CD8-positive, alpha-beta memory T cell (primary cell): Measurements from ENCODE around the gene YJEFN3. TPM values are rescaled to one million over a fixed set of nuclear protein-coding genes. Genes with fewer than 3 reads are reported as not detected.

Experiments
- CTCF ChIA-PET: fragments of 350-600 bp; sonication (Branson Sonifier 250); formaldehyde crosslinking; loops from one replicate; lab custom pipeline; 2021; ENCODE audit warnings: antibody characterized with exemption; lab: Charles Lee
- POLR2A ChIA-PET: fragments of 350-600 bp; sonication (Branson Sonifier 250); formaldehyde crosslinking; loops from one replicate; lab custom pipeline; 2021; ENCODE audit warnings: antibody characterized with exemption; lab: Charles Lee
- DNase-seq, 5 donors: peaks; one replicate each; pipeline versions ENCODE4 v3.0.0 to v3.0.0-alpha.2; 2020 to 2022; ENCODE audit warnings: mixed read lengths in 1 of 5
- H3K27ac ChIP-seq: one replicate; pipeline ENCODE4 v1.7.0; 2013; ENCODE audit warnings: low read depth, mild to moderate bottlenecking, low read length, moderate library complexity
- H3K27me3 ChIP-seq: 2 replicates; pipeline ENCODE4 v1.7.0; 2013; ENCODE audit warnings: low read length, mild to moderate bottlenecking; ENCODE audit not compliant: insufficient read depth, poor library complexity, severe bottlenecking
- H3K36me3 ChIP-seq: 2 replicates; pipeline ENCODE4 v1.7.0; 2013; ENCODE audit warnings: mild to moderate bottlenecking, low read length, moderate library complexity; ENCODE audit not compliant: insufficient read depth
- H3K4me1 ChIP-seq: 2 replicates; pipeline ENCODE4 v1.7.0; 2013; ENCODE audit warnings: mild to moderate bottlenecking, low read length, moderate library complexity; ENCODE audit not compliant: insufficient read depth
- H3K4me3 ChIP-seq: 2 replicates; pipeline ENCODE4 v1.7.0; 2013; ENCODE audit warnings: mild to moderate bottlenecking, low read length
- H3K9me3 ChIP-seq: 2 replicates; pipeline ENCODE4 v1.7.0; 2013; ENCODE audit warnings: mild to moderate bottlenecking, low read length
- H3K27ac Mint-ChIP-seq, 8 donors: one replicate each; pipeline ENCODE4 v1.8.0; 2020 to 2021; ENCODE audit warnings: mixed read lengths in 8 of 8, mild to moderate bottlenecking in 6 of 8, inconsistent platforms in 3 of 8, moderate library complexity in 3 of 8
- H3K27me3 Mint-ChIP-seq, 2 donors: one replicate each; pipeline ENCODE4 v1.8.0; 2020 to 2021; ENCODE audit warnings: mixed read lengths in 2 of 2, mild to moderate bottlenecking in 1 of 2, moderate library complexity in 1 of 2
- H3K36me3 Mint-ChIP-seq, 3 donors: one replicate each; pipeline ENCODE4 v1.8.0; 2020 to 2021; ENCODE audit warnings: mixed read lengths in 3 of 3, inconsistent platforms in 1 of 3, mild to moderate bottlenecking in 1 of 3
- H3K4me1 Mint-ChIP-seq, 3 donors: one replicate each; pipeline ENCODE4 v1.8.0; 2020 to 2021; ENCODE audit warnings: mixed read lengths in 3 of 3, inconsistent platforms in 1 of 3, mild to moderate bottlenecking in 1 of 3
- H3K4me3 Mint-ChIP-seq, 7 donors: one replicate each; pipeline ENCODE4 v1.8.0; 2020 to 2021; ENCODE audit warnings: mixed read lengths in 7 of 7, mild to moderate bottlenecking in 6 of 7, moderate library complexity in 4 of 7, inconsistent platforms in 2 of 7
- H3K9me3 Mint-ChIP-seq, 5 donors: one replicate each; pipeline ENCODE4 v1.8.0; 2020 to 2022; ENCODE audit warnings: mixed read lengths in 5 of 5, mild to moderate bottlenecking in 3 of 5, moderate library complexity in 2 of 5, inconsistent platforms in 1 of 5
- polyA plus RNA-seq: library from polyadenylated mRNA; unstranded; fragments of 300-500 nt; fragmentation: Illumina TruSeq; gene quantifications from one replicate; pipeline ENCODE4 v1.2.3, GENCODE V29; 2021
- total RNA-seq, 2 experiments: library from RNA; stranded (reverse); gene quantifications; one replicate each; pipeline ENCODE4 v1.2.3, GENCODE V29; 2021

Gene YJEFN3
- total and polyA plus RNA-seq, 3 experiments from 2014 or later: 6.5 to 7.5 TPM; not detected in 1

DNA sequence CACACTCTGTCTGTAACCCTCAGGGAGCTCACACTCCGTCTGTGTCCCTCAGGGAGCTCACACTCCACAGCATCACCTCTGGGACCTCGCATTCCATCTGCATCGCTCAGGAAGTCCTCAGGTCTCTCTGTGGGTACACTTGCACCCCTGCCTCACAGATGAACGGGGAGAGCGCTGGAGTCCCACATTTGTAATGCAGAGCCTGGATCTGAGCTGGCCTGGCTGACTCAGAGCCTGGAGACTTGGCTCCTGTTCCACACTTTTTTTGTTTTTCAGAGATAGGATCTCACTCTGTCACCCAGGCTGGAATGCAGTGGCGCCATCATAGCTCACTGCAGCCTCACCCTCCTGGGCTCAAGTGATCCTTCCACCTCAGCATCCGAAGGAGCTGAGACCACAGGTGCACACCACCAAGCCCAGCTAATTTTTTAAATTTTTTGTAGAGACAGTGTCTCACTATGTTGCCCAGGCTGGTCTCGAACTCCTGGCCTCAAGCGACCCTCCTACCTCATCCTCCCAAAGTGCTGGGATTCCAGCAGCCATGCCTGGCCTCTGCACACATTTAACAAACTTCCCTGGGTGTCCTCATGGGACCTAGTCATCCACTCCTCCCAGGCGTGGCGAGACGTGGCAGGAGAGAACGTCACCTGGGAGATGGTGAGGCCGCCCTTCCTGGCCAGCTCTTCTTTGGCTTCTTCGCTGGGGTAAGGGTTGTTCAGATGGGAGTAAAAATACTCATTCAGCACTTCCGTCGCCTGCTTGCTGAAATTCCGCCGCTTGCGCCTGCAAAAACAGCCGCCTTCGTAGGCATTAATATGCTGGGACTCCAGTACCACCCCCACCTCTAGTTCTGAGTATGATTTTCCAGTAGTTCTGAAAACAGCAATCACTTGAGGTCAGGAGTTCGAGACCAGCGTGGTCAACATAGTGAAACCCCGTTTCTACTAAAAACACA lies 40.4 kb downstream of the YJEFN3 start:
- peak overlapping the region in 5 of 8 donors; percentile 42 to 91 (median 57) for H3K27ac Mint-ChIP-seq
- peaks cover 0 to 59% (median 19%) of the 10 kb centered on the region in 3 donors for H3K36me3 Mint-ChIP-seq
- H3K9me3 Mint-ChIP-seq: no peaks in the 10 kb centered on the region
- Histone ChIP-seq H3K36me3 (peaks cover 7% of the 10 kb centered on the region), H3K4me1 (no peaks in the 10 kb centered on the region), H3K27ac (no peak overlapping the region), H3K27me3 (no peaks in the 10 kb centered on the region), H3K9me3 (no peaks in the 10 kb centered on the region), H3K4me3 (no peak overlapping the region)
- H3K4me3 Mint-ChIP-seq: no peak overlapping the region
- POLR2A ChIA-PET: no interaction called here
- no peaks in the 10 kb centered on the region for H3K27me3 Mint-ChIP-seq
- CTCF ChIA-PET: interaction anchor here (1.2 to 2.3 kb wide), 4 partner anchors 11 to 145 kb away, joined by 3 to 7 read pairs (median 3); no protein-coding TSS in a partner anchor
- peaks cover 0 to 5% (median 3%) of the 10 kb centered on the region in 3 donors for H3K4me1 Mint-ChIP-seq
- no peak for DNase-seq

DNA sequence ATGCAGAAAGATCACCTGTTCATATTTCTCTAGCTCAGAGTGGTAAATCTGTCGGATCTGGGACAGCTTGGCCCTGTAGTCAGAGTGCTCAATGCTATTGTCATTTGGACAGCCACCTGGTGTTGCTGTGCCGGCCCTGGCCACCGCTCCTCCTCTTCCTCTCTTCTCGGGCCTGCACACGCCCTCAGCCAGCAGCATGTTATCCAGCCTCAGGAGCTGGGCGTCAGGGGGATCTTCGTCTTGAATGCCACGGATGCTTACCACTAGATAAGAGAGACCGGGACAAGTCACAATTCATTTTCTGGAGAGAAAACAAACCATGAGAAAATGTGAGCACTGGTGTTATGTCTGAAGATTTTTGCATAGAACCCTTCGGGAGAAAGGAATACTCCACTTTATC lies 41.9 kb downstream of the YJEFN3 start:
- Mint-ChIP-seq H3K9me3 (no peaks in the 10 kb centered on the region), H3K4me3 (no peak overlapping the region), H3K27me3 (no peaks in the 10 kb centered on the region), H3K4me1 (peaks cover 0 to 10% (median 6%) of the 10 kb centered on the region in 3 donors), H3K36me3 (peaks cover 0 to 47% (median 13%) of the 10 kb centered on the region in 3 donors), H3K27ac (peak overlapping the region in 2 of 8 donors; percentile 18 to 86)
- ChIA-PET POLR2A (no interaction called here), CTCF (interaction anchor here (1.4 to 1.6 kb wide), 2 partner anchors 10 to 36 kb away, joined by 3 to 4 read pairs; no protein-coding TSS in a partner anchor)
- Histone ChIP-seq H3K9me3 (no peaks in the 10 kb centered on the region), H3K36me3 (peaks cover 7% of the 10 kb centered on the region), H3K4me1 (no peaks in the 10 kb centered on the region), H3K27ac (no peak overlapping the region), H3K27me3 (no peaks in the 10 kb centered on the region), H3K4me3 (no peak overlapping the region)
- no peak for DNase-seq

DNA sequence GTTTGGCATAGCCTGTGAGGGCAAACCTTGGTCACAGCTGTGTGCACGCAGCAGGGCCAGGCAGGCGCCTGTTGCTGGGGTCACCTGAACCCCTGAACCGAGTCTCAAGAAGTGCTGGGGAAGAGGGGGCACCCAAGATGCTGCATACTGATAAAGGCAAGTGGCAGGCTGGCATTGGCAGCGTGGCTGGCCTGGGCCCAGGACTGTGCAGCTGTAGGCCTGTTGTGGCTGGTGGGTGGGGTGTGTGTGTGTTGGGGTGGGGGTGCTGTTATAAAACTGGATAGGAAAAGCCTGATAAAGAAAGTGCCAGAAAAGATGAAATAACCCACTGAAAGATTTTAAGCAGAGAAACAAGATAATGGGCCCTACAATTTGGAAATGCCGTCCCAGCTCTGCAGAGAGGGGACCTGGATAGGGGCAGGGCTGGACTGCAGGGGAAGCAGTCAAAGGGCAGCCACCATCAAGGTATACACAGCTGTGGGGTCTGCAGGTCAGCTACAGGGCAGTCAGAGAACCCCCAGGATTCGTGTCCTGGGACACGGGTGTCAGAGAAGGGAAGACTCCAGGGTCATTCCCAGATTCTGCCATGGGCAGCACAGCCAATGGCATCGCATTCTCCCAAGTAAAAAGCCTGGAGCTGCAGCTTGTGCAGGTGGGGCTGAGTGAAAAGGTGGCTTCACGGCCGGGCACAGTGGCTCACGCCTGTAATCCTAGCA lies 42.5 kb downstream of the YJEFN3 start:
- Histone ChIP-seq H3K9me3 (no peaks in the 10 kb centered on the region), H3K4me3 (no peak overlapping the region), H3K4me1 (no peaks in the 10 kb centered on the region), H3K36me3 (peaks cover 7% of the 10 kb centered on the region), H3K27me3 (no peaks in the 10 kb centered on the region), H3K27ac (no peak overlapping the region)
- Mint-ChIP-seq H3K27me3 (no peaks in the 10 kb centered on the region), H3K4me1 (peaks cover 0 to 10% (median 6%) of the 10 kb centered on the region in 3 donors), H3K4me3 (no peak overlapping the region), H3K9me3 (no peaks in the 10 kb centered on the region), H3K36me3 (peaks cover 0 to 42% (median 13%) of the 10 kb centered on the region in 3 donors), H3K27ac (peak overlapping the region in 2 of 8 donors; percentile 29 to 77)
- no peak for DNase-seq
- ChIA-PET POLR2A (no interaction called here), CTCF (interaction anchor here (1.4 to 1.6 kb wide), 2 partner anchors 11 to 36 kb away, joined by 3 to 4 read pairs; no protein-coding TSS in a partner anchor)

DNA sequence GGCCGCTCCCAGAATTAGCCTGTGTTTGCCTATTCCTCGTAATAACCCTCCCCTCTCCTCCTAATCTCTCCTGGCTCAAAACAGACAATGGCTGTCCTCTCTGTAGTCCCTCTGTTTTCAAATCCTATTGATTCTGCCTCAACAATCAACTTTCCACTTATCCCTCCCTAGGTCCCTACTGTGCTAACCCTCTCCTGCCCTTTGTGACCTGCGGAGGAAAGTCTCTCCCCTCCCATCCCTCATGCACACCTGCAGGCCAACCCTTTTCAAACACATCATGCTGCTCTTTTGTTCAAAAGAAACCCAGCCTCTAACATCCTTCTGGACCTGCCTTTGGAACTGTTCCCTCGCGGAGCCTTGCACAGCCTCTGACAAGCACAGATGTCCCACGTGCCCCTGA lies 46.7 kb downstream of the YJEFN3 start:
- Mint-ChIP-seq H3K36me3 (peaks cover 0 to 17% (median 4%) of the 10 kb centered on the region in 3 donors), H3K4me3 (no peak overlapping the region), H3K4me1 (peaks cover 0 to 12% (median 6%) of the 10 kb centered on the region in 3 donors), H3K27me3 (no peaks in the 10 kb centered on the region), H3K9me3 (no peaks in the 10 kb centered on the region), H3K27ac (peak overlapping the region in 2 of 8 donors; percentile 11 to 35)
- Histone ChIP-seq H3K9me3 (no peaks in the 10 kb centered on the region), H3K4me1 (peaks cover 8% of the 10 kb centered on the region), H3K36me3 (peaks cover 1% of the 10 kb centered on the region), H3K4me3 (no peak overlapping the region), H3K27me3 (no peaks in the 10 kb centered on the region), H3K27ac (no peak overlapping the region)
- ChIA-PET POLR2A (no interaction called here), CTCF (interaction anchor here (1.4 kb wide), 1 partner anchor 43 kb away, joined by 4 read pairs; no protein-coding TSS in a partner anchor)
- DNase-seq: no peak

GRCh38 chr19:19578252-19578651 lies 49.5 kb downstream of the YJEFN3 start:
- peaks cover 8% of the 10 kb centered on the region for H3K4me1 ChIP-seq
- no peak for DNase-seq
- peaks cover 5 to 23% (median 13%) of the 10 kb centered on the region in 3 donors for H3K4me1 Mint-ChIP-seq
- H3K27me3 Mint-ChIP-seq: no peaks in the 10 kb centered on the region
- ChIA-PET POLR2A (no interaction called here), CTCF (interaction anchor here (0.7 to 1.2 kb wide), 2 partner anchors 12 to 23 kb away, joined by 3 to 4 read pairs; no protein-coding TSS in a partner anchor)
- H3K27ac Mint-ChIP-seq: peak overlapping the region in 2 of 8 donors; percentile 15 to 63
- no peaks in the 10 kb centered on the region for H3K9me3 ChIP-seq
- no peak overlapping the region for H3K27ac ChIP-seq
- no peak overlapping the region for H3K4me3 ChIP-seq
- H3K9me3 Mint-ChIP-seq: no peaks in the 10 kb centered on the region
- no peaks in the 10 kb centered on the region for H3K36me3 ChIP-seq
- no peak overlapping the region for H3K4me3 Mint-ChIP-seq
- no peaks in the 10 kb centered on the region for H3K27me3 ChIP-seq
- H3K36me3 Mint-ChIP-seq: peaks cover 0 to 18% (median 0%) of the 10 kb centered on the region in 3 donors

- Histone ChIP-seq H3K27ac (no peak overlapping the region), H3K4me1 (peaks cover 8% of the 10 kb centered on the region), H3K27me3 (no peaks in the 10 kb centered on the region), H3K9me3 (no peaks in the 10 kb centered on the region), H3K4me3 (no peak overlapping the region), H3K36me3 (no peaks in the 10 kb centered on the region)
- H3K4me3 Mint-ChIP-seq: no peak overlapping the region
- peak overlapping the region in 1 of 8 donors; percentile 46 for H3K27ac Mint-ChIP-seq
- no peaks in the 10 kb centered on the region for H3K9me3 Mint-ChIP-seq
- no peak for DNase-seq
- CTCF ChIA-PET: interaction anchor here (0.6 to 1.2 kb wide), 2 partner anchors 11 to 454 kb away, joined by 3 read pairs; no protein-coding TSS in a partner anchor
- peaks cover 5 to 20% (median 13%) of the 10 kb centered on the region in 3 donors for H3K4me1 Mint-ChIP-seq
- H3K36me3 Mint-ChIP-seq: peaks cover 0 to 21% (median 0%) of the 10 kb centered on the region in 3 donors
- POLR2A ChIA-PET: no interaction called here
- H3K27me3 Mint-ChIP-seq: no peaks in the 10 kb centered on the region
These were observed 51.0 kb downstream of the YJEFN3 start for GRCh38 chr19:19579533-19580361.

GRCh38 chr19:19580418-19580817 lies 51.7 kb downstream of the YJEFN3 start:
- H3K4me3 ChIP-seq: no peak overlapping the region
- H3K36me3 ChIP-seq: no peaks in the 10 kb centered on the region
- Mint-ChIP-seq H3K36me3 (peaks cover 0 to 23% (median 1%) of the 10 kb centered on the region in 3 donors), H3K27ac (peak overlapping the region in 3 of 8 donors; percentile 6 to 76 (median 57)), H3K4me3 (no peak overlapping the region), H3K9me3 (no peaks in the 10 kb centered on the region), H3K4me1 (peaks cover 7 to 20% (median 11%) of the 10 kb centered on the region in 3 donors), H3K27me3 (no peaks in the 10 kb centered on the region)
- no peak overlapping the region for H3K27ac ChIP-seq
- no peaks in the 10 kb centered on the region for H3K27me3 ChIP-seq
- peaks cover 8% of the 10 kb centered on the region for H3K4me1 ChIP-seq
- CTCF ChIA-PET: interaction anchor here (1.2 kb wide), 1 partner anchor 12 kb away, joined by 3 read pairs; no protein-coding TSS in a partner anchor
- no peak for DNase-seq
- POLR2A ChIA-PET: no interaction called here
- H3K9me3 ChIP-seq: no peaks in the 10 kb centered on the region
